HG03439 (cell line): ENCODE results near the gene ANKRD23.
"Not testable (repeated sequence)": the region's sequence is repeated elsewhere in the genome, so short reads cannot be mapped to it uniquely, and the experiment has no call there.

Experiments used
- ATAC-seq: cut with Tn5 transposase; IDR thresholded peaks from one replicate; pipeline ENCODE4 v1.9.1; 2021; ENCODE audit warnings: mild to moderate bottlenecking, moderate library complexity; ENCODE audit not compliant: unreplicated experiment

The ANKRD23 gene

DNA sequence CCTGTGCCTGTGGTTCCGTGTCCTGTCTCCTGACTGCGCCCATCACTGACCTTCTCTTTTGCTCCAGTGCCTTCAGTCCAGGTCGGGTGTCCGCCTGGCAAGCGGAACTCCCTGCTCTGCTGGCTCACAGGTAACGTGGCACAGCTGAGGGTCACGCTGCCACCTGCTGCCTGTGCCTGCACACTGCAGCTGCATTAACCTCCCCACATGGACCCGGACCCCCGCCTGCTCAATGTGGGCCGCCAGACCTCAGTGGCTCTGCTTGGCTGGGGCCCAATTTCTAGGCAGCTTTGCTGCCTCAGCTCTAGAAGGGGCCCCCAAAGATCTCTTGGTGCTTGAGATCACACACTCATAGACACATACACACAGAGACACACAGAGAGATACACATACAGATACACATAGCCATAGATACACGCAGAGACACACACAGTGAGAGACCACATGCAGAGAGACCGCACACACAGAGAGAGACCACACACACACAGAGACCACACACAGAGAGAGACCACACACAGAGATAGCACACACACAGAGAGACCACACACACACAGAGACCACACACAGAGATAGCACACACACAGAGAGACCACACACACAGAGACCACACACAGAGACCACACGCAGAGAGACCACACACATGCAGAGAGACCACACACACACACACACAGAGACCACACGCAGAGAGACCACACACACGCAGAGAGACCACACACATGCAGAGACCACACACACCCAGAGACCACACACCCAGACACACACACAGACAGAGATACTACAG is 42.6 kb downstream of the ANKRD23 start:
- peak; percentile 67 for ATAC-seq

DNA sequence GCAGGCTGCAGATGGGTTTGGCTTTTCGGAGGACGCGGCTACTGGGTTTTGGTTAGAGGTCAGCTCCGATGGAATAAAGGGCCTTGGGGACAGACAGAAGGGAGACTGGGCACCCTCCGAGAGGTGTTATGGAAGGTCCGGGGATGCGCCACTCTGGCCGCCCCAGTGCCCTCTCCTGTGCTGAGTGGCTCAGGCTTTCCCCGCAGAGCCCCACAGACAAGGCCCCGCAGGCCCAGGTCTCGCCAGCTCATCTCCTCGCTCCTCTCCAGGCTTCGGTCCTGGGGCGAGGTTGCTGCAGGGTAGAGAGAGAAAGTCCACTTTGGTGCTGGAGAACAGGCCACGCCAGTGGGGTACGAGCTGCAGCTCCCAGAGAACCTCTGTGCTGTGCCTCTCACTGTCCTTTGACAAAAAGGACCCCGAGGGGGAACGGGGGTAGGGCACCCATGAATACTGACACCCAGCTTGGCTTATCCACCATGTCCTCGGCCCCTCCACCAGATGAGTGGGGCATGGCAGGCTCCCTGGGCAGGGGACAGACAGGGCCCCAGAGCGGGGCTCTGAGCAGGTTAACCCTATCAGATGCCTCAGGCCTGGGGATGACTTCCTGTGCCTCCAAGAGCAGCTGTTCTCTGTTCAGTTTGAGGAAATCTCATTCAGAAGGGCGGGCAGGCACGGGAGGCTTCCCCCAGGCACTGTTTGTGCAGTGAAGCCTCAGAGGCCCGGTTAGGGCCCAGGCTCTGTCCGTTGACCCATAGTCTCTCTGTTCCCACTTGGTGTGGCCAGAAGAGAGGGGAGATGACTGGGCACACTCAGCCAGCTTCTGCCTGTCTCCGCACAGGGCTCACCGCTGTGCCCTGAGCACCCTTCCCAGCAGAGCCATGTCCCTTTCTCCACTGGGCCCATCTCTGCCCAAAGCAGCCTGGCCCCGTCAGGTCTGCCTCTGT is 43.5 kb downstream of the ANKRD23 start:
- ATAC-seq, result no peak

- no peak for ATAC-seq
These were observed 44.2 kb downstream of the ANKRD23 start for GRCh38 chr2:96799623-96799935.

GRCh38 chr2:96798733-96799622 is 44.8 kb downstream of the ANKRD23 start:
- no peak for ATAC-seq

GRCh38 chr2:96797066-96797625 is 46.7 kb downstream of the ANKRD23 start:
- ATAC-seq, result no peak

DNA sequence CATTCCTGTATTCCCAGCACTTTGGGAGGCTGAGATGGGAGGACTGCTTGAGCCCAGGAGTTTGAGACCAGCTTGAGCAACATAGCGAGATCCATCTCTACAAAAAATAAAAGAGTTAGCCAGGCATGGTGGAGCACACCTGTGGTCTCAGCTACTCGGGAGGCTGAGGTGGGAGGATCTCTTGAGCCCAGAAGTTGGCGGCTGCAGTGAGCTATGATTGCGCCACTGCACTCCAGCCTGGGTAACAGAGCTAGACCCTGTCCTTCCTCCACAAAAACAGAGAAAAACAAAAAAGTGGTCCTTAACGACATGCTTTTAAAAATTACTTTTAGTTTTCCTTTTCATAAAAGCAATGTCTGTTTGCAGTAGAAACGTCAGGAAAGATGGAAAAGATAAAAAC is 47.3 kb downstream of the ANKRD23 start:
- not testable (repeated sequence) for ATAC-seq

- no peak for ATAC-seq
These were observed 48.7 kb downstream of the ANKRD23 start for GRCh38 chr2:96795076-96795475.

- no peak for ATAC-seq
These were observed 50.8 kb downstream of the ANKRD23 start for GRCh38 chr2:96792772-96793749.

DNA sequence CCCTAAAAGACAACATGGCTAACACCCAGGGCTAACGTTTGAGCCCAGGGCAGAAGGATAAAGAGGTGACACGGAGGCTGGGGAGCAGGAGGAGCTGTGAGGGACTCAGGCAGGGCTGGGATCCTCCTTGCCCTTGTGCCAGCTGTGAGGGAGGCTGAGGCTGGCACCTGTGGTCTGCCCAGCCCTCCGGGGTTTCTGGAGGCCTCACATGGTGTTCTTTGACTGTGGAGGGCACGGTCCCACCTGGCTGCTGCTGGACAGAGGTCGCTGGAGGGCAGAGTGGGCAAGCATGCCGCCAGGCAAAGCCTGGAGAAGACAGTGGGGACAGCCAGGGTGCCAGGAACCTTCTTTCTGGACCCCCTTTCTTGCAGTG is 54.6 kb downstream of the ANKRD23 start:
- ATAC-seq, result no peak

DNA sequence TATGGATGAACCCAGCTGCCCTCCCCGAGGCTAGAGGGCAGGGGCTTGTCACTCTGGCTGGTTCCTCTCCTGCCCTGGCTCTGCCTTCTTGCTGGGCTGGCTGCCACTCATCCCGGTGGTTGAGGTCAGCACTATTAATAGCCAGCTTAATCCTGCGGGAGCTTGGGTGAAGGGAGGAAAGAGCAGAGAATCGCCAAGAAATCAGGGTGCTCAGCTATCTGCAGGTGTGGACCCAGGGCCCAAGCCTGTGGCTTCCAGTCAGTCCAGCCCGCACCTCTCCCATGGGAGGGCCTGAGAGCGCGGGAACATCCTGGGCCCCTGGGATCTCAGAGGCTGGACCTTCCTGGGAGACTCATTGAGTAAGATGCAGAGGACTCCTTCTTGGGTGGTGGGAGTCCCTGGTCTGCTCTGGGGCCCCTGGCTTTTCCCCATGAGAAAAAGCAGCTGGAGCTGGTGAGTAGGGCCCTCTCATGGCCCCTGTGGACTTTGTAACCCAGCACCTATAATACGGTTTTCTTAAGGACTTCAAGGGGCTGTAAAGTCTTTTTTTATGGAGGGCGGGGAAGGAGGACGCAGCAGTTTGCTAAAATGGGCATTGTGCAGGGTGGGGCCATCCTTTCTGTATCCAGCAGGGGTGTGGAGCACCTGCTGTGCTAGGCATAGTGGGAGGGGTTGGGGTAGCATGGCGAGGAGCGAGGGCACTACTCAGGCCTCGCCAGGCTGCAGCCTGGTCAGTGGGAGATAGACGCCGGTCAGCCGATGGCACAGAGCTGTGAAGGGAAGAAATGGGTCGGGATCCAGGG is 55.2 kb downstream of the ANKRD23 start:
- ATAC-seq, result no peak
